HEK293T (cell line): ENCODE results near the gene ZBTB3.

Experiments
- ARNT ChIP-seq: fragments of 450-650 bp; IDR thresholded peaks from 2 replicates; pipeline ENCODE4 v1.6.1; 2017; ENCODE audit warnings: mild to moderate bottlenecking
- BHLHE40 ChIP-seq: fragments of 450-650 bp; IDR thresholded peaks from 2 replicates; pipeline ENCODE4 v1.6.1; 2016; ENCODE audit warnings: mild to moderate bottlenecking, moderate library complexity, borderline replicate concordance
- CTBP1 ChIP-seq: fragments of 450-650 bp; IDR thresholded peaks from 2 replicates; pipeline ENCODE4 v1.6.1; 2016; ENCODE audit warnings: borderline replicate concordance
- ELF4 ChIP-seq: fragments of 450-650 bp; IDR thresholded peaks from 2 replicates; pipeline ENCODE4 v1.6.1; 2017; ENCODE audit warnings: antibody characterized with exemption
- FOXK2 ChIP-seq: fragments of 450-650 bp; IDR thresholded peaks from 2 replicates; pipeline ENCODE4 v1.6.1; 2016; ENCODE audit warnings: mild to moderate bottlenecking
- FOXM1 ChIP-seq: fragments of 450-650 bp; IDR thresholded peaks from 2 replicates; pipeline ENCODE4 v1.6.1; 2017; ENCODE audit warnings: mild to moderate bottlenecking, borderline replicate concordance
- SP1 ChIP-seq: fragments of 450-650 bp; IDR thresholded peaks from 2 replicates; pipeline ENCODE4 v1.6.1; 2017
- SUZ12 ChIP-seq: fragments of 450-650 bp; IDR thresholded peaks from 2 replicates; pipeline ENCODE4 v1.6.1; 2016; ENCODE audit warnings: mild to moderate bottlenecking
- TARDBP ChIP-seq: fragments of 450-650 bp; IDR thresholded peaks from 2 replicates; pipeline ENCODE4 v1.6.1; 2016
- ZNF384 ChIP-seq: fragments of 450-650 bp; IDR thresholded peaks from 2 replicates; pipeline ENCODE4 v1.6.1; 2016
- TF ChIP-seq, protein P1 (sequence below): fragments of 450-650 bp; IDR thresholded peaks from 2 replicates; pipeline ENCODE4 v1.6.1; 2016

DNA sequence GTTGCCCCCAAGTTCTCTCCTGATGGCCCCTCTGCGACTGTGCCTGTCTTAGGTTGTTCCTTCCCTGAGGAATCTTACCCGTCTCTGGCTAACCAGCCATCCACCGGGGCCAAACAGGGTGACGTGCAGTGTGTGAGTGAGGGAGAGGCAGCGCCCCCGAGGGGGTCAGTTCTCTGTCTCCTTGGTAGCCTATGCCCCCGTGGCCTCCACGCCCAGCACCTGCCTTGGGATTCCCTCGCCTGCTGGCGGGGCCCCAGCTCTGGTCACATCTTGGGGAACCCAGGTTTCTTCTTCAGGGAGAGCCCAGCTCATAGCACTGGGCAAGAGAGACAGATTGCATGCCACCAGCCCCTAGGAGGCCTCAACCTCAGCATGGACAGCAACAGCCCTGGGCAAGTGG is 45.5 kb upstream of the ZBTB3 start:
- TF ChIP-seq BHLHE40, result no peak
- no peak for TF ChIP-seq SP1
- no peak for TF ChIP-seq FOXM1
- no peak for TF ChIP-seq SUZ12
- TF ChIP-seq TARDBP, result no peak
- no peak for TF ChIP-seq CTBP1
- no peak for TF ChIP-seq ARNT
- TF ChIP-seq FOXK2, result no peak
- TF ChIP-seq, protein P1, sequence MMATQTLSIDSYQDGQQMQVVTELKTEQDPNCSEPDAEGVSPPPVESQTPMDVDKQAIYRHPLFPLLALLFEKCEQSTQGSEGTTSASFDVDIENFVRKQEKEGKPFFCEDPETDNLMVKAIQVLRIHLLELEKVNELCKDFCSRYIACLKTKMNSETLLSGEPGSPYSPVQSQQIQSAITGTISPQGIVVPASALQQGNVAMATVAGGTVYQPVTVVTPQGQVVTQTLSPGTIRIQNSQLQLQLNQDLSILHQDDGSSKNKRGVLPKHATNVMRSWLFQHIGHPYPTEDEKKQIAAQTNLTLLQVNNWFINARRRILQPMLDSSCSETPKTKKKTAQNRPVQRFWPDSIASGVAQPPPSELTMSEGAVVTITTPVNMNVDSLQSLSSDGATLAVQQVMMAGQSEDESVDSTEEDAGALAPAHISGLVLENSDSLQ, result no peak
- no peak for TF ChIP-seq ELF4
- TF ChIP-seq ZNF384, result no peak
